Stimulated activated CD4-positive, alpha-beta T cell treated with anti-CD3 and anti-CD28 coated beads, Interleukin-2, amount 100 ng/mL, for 24 hours (primary cell): ENCODE measurements around the gene EDARADD.
A peak's percentile ranks its signal among the peaks of the same experiment; 100 is the strongest.

ENCODE experiments used
- DNase-seq, 2 donors: peaks; one replicate each; pipeline ENCODE4 v3.0.0-alpha.2; 2020

Gene EDARADD

DNA sequence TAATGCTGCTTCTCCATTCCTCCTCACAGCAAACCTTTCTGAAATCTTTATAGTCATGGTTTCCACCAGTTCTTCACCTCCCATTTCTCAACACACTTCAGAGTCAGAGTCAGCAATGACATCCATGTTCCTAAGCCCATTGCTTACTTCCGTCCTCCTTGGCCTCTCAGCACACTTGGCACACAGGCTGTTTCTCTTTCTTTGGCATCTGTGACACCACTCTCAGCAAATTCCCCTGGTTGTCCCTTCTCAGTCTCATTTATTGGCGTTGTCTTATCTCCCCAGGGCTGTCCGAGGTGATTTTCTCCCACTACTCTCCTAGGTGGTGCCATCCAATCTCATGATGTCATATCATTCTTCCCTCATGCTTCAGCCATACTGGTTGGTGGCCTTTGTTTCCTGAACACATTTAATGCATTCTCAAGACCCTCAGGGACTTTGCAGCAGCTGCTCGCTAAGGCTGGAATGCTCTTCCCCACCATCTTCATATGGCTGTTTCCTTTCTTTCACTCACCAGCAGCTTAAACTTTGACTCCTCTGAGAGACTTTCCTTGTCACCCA, 126.4 kb downstream of the EDARADD start:
- no peak for DNase-seq

DNA sequence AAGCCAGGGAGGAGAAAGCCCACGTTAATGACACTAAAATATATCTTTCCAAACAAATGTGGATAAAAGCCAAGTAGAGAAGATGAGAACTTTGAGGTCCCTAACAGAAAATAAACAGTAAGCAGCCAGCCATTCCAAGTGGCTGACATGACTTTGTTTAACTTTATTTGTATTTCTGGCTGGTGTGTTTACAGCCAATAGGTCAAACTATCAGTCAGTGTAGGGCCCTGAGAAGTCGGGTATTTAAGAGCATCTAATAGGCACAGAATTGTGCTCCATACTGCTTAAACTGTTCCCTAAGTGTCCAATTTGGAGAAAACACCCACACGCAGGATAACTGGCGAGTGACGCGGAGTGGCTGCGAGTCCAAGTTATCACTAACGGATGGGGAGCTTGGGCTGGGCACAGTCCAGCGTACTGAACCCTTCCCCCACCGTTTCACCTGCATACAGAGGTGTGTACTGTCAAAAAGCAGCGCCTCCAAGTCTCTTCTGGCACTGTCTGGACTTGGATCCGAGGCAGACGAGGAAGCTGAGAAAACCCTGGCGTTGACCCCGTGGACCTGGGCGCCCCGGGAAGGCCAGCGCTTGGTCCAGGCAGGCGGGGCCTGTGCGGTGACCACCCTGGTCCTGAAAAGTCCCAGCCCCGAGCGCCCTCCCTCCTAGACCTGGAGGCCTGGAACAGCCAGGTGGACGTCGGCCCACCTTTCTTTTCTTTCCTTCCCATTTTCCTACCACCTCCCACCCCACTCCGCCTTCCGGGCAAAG, 129.0 kb downstream of the EDARADD start:
- no peak for DNase-seq

GRCh38 chr1:236523704-236524141, 129.6 kb downstream of the EDARADD start, which contains the start of gene LGALS8:
Gene LGALS8 (plus strand): TSS chr1:236523982. CDS start chr1:236526071, 2,089 bp downstream.
- DNase-seq, result peak; percentile 86 to 93

DNA sequence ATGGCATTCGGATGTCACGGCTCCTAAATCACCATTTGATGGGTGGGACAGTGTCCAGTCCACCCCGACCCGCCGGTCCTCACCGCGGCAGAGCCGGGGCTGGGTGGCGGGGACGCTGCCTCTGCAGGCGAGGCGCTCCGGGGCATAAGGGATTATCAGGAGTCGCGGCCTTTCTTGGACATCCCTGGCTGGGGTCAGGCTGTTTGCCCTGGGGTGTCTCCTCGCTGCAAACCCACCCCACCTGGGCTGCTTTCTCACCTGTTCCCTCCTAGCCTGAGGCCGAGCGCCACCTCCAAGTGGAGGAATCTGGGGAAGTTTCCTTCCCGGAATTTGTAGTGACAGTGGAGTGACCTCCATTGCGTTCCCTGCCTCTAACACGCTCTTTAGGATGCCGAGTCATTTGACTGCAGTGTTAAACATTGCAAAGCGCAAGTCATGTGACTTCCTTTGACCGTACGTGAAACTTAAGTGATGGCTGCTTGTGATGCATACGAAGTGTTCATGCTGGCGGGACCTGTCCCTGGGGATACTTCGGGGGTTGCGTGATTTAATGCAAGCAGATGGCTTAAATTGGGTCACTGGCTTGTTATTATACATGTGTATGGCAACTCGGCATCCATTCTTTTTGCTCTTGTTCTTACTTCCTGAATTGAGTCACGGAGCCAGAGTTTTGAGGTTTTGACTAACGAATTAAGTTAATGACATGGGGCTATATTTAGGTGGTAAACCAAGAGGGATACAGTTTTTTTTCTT, 130.2 kb downstream of the EDARADD start:
- peak; percentile 34 to 64 for DNase-seq

- DNase-seq, result no peak
Measured at GRCh38 chr1:236524895-236525184, 130.8 kb downstream of the EDARADD start.

DNA sequence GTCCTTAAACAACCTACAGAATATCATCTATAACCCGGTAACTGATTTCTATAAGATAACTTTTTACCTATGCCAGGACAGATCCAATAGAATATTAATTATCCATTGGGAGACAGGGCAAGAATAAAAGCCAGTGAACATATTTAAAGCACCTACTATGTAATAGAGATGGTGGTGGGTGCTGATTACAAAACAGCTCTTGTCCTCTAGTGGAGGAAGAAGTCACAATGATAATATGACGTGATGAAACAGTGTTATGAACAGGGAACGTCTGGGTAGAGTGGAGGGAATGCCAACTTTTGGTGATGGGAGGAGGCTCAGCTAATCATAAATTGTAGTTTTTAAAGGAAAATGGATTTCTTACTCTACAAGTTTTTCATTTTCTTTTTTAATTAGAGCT, 132.0 kb downstream of the EDARADD start:
- DNase-seq, result no peak

- no peak for DNase-seq
Measured at GRCh38 chr1:236530286-236530685, 136.2 kb downstream of the EDARADD start.

GRCh38 chr1:236530959-236531358, 136.9 kb downstream of the EDARADD start:
- DNase-seq, result no peak

DNA sequence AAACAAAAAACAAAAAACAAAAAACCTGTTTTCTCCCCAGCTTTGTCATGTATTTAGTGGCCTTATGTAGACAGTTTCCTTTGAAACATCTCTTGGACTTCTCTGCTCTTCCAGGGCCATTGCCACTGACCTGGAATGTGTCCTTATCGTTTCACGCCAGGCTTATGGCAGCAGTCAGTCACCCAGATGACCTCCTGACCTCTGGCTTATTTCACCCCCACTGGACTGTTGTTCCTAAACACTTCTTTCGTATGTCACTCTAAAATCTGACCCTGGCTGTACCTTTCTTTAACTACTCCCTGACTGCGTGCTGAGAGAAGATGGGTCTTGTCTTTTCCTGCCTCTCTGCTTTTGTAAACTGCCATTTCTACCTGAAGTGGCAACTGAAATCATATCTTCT, 138.8 kb downstream of the EDARADD start:
- DNase-seq, result no peak

- DNase-seq, result peak; percentile 36 to 53
Measured at GRCh38 chr1:236534151-236534651, 140.1 kb downstream of the EDARADD start.
